Measurements from ENCODE around the gene HMGCS2. TPM values are rescaled to one million over a fixed set of nuclear protein-coding genes. Genes with fewer than 3 reads are reported as not detected.
"Not testable (repeated sequence)": the region's sequence is repeated elsewhere in the genome, so short reads cannot be mapped to it uniquely, and the experiment has no call there.

The HMGCS2 gene
- total RNA-seq, 4 donors from 2014 or later = not detected

DNA sequence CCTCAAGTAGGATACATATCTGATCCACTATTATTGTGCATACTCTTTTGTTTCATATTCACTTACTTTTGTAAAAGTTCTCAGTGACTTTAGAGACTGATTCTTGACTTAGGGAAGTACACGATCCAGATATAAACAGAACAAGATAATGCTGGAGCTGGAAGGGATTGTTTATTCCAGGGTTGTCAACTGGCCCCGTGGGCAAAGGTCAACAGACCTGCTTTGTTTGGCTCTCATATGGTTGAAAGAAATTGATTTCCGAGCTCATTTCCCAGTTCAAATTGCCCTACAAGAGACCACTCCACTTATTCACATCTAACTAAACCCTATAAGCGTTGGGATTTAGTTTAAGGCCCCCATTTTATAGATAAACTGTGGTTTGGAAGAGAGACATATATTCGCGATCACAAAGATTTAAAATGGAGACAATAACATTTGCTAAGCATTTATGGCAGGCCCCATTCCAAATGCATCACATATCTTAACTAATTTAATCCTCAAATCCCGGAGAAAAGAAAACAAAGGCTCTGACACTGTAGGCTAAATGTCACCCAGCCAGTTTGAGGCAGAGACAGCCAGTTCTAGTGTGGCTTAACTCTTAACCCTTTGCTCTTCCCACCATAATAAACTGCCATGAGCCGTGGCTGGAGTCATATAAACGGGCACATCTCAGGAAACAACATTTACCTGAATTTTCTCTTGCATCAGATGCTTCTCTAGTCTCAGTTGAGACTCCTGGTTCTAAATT, 21.9 kb upstream of the HMGCS2 start:
- 44 to 50% methylated on average over 9 of the region's 9 CpGs for WGBS, 2 donors
- H3K4me1 ChIP-seq = no peaks in the 10 kb centered on the region
- no peaks in the 10 kb centered on the region for H3K36me3 ChIP-seq
- TF ChIP-seq, protein P1, sequence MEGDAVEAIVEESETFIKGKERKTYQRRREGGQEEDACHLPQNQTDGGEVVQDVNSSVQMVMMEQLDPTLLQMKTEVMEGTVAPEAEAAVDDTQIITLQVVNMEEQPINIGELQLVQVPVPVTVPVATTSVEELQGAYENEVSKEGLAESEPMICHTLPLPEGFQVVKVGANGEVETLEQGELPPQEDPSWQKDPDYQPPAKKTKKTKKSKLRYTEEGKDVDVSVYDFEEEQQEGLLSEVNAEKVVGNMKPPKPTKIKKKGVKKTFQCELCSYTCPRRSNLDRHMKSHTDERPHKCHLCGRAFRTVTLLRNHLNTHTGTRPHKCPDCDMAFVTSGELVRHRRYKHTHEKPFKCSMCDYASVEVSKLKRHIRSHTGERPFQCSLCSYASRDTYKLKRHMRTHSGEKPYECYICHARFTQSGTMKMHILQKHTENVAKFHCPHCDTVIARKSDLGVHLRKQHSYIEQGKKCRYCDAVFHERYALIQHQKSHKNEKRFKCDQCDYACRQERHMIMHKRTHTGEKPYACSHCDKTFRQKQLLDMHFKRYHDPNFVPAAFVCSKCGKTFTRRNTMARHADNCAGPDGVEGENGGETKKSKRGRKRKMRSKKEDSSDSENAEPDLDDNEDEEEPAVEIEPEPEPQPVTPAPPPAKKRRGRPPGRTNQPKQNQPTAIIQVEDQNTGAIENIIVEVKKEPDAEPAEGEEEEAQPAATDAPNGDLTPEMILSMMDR (IDR thresholded peaks at IDR 0.05) = no peak
- TF ChIP-seq EP300 (IDR thresholded peaks at IDR 0.05) (no peak), POLR2A (IDR thresholded peaks at IDR 0.05) (no peak)
- DNase-seq (ENCODE audit: low spot score in 2 of 2) = no peak
- H3K27ac ChIP-seq = no peak overlapping the region
- H3K9me3 ChIP-seq = no peaks in the 10 kb centered on the region
- H3K27me3 ChIP-seq = no peaks in the 10 kb centered on the region
- H3K4me3 ChIP-seq = no peak overlapping the region

DNA sequence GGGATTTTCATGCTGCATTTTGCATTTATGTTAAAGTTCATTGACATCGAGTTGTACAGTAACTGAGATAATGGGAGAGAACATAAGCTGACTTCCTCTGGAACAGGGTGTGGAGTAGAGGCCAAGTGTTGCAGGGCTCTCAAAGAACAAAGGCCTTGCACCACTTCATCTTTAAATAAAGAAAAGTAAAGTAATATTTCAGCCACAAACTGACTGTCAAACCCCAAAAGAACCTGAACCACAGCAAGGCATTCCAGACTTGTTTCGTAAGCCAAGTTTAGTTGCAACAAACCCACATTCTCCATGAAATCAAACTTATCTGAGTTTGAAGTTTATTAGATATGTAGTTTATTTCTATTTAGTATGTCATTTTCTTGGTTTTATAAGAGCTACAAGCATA, 19.1 kb upstream of the HMGCS2 start:
- no peaks in the 10 kb centered on the region for H3K9me3 ChIP-seq
- no peak overlapping the region for H3K27ac ChIP-seq
- H3K27me3 ChIP-seq = no peaks in the 10 kb centered on the region
- H3K36me3 ChIP-seq = no peaks in the 10 kb centered on the region
- TF ChIP-seq, protein P1 (IDR thresholded peaks at IDR 0.05) = no peak
- no peak for TF ChIP-seq EP300 (IDR thresholded peaks at IDR 0.05)
- no peak for TF ChIP-seq POLR2A (IDR thresholded peaks at IDR 0.05)
- H3K4me1 ChIP-seq = no peaks in the 10 kb centered on the region
- no peak overlapping the region for H3K4me3 ChIP-seq
- DNase-seq (ENCODE audit: low spot score in 2 of 2) = no peak
- WGBS, 2 donors = 41 to 43% methylated on average over 2 of the region's 2 CpGs

DNA sequence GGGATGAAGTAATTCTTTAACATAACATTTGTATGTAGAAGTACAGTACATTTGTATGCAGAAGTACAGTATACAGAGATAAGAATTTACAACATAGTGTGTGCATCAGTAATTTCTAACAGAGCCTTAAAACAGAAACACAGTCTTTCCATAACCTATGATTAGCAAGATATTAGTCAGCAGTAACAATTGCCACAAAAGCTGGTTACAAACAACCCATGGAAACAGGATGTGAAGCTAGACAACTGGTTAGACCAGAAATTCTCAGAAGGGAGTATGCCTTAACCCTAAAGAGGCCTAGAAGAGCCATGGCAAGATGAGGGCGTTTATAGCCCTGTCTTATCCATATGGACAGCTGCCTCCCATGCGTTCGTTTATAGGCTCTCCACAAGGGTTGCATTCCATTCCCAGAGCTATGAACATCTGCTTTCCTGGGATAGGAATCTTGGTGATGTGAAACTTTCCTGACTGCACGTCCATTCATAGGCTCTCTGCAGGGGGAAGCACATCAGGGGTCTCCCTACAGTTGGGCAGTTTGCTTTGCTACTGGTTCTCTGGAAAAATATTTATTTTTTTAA, 17.9 kb upstream of the HMGCS2 start:
- H3K4me1 ChIP-seq; H3K4me3 ChIP-seq; DNase-seq (ENCODE audit: low spot score in 2 of 2); H3K27ac ChIP-seq; H3K36me3 ChIP-seq; H3K27me3 ChIP-seq; H3K9me3 ChIP-seq: not testable (repeated sequence)
- 62 to 77% methylated on average over 4 of the region's 4 CpGs for whole genome bisulfite sequencing, 2 donors

DNA sequence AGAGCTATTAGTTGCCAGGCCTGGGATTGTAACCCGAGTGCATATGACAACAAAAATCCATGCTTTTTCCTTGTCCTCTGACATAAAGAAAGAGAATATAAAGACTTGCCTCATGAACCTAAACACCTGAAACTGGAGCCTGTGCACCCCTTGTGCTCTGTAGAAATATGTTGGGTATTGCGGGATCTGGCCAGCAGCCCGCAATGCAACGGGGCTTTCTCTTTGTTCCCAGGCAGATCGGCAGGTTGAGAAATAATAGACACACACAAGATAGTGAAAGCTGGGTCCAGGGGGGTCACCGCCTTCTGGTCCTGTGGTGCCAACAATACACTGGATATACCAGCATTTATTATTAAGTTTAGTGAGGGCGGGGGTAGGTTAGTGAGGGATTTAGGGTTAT, 17.3 kb upstream of the HMGCS2 start:
- not testable (repeated sequence) for DNase-seq (ENCODE audit: low spot score in 2 of 2); H3K36me3 ChIP-seq; H3K27me3 ChIP-seq; H3K4me3 ChIP-seq; H3K9me3 ChIP-seq; H3K4me1 ChIP-seq; H3K27ac ChIP-seq
- 81 to 86% methylated on average over 7 of the region's 7 CpGs for WGBS, 2 donors

DNA sequence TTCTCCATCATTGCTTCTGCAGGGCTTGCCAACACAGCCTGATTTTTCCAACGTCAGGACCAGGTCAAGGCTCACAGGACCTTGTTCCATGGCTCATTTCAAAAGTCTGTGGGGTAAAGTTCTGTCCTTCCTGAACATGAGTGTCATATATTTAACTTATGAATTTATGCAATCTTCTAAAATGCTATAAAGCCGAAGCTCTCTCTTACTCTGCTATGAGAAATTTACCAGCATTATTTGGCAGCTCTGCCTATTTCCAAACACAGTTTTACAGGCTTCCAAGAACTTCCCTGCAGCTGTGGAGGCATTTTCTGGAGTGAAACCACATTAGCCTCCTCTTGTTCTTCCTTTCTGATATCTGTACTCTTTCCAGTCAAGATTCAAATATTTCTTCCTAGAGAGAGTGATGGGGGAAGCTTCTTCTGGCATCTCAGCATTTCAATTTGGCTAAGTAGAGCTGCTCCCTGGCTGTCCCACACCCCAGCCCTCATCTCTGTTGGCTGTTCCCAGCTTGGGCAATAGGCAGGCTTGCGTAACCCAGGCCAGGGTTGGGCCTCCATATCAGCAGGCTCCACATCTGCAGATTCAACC, 15.6 kb upstream of the HMGCS2 start:
- H3K9me3 ChIP-seq = no peaks in the 10 kb centered on the region
- peak in 1 of 2 donors; percentile 28 for TF ChIP-seq EP300 (IDR thresholded peaks at IDR 0.05)
- TF ChIP-seq, protein P1 (IDR thresholded peaks at IDR 0.05) = no peak
- no peak for TF ChIP-seq POLR2A (IDR thresholded peaks at IDR 0.05)
- peaks cover 0 to 6% (median 0%) of the 10 kb centered on the region in 4 donors for H3K4me1 ChIP-seq
- H3K27me3 ChIP-seq = no peaks in the 10 kb centered on the region
- DNase-seq (ENCODE audit: low spot score in 2 of 2) = peak; percentile 37 to 62
- no peak overlapping the region for H3K27ac ChIP-seq
- WGBS, 2 donors = 57 to 70% methylated on average over 3 of the region's 3 CpGs
- no peak overlapping the region for H3K4me3 ChIP-seq
- no peaks in the 10 kb centered on the region for H3K36me3 ChIP-seq

Measured in tibial nerve (tissue), 4 donors.